WI38 (cell line): ENCODE results near the gene CAMSAP1.

Experiments
- H3K4me3 ChIP-seq: 2 replicates; pipeline ENCODE4 v1.5.1; 2011; ENCODE audit warnings: low read depth, mild to moderate bottlenecking, control low read depth, low read length
- TF ChIP-seq, protein P1 (sequence below): IDR thresholded peaks from 2 replicates; pipeline ENCODE4 v1.5.1; 2012; ENCODE audit warnings: low read depth, mild to moderate bottlenecking, control low read depth, low read length

Gene CAMSAP1

DNA sequence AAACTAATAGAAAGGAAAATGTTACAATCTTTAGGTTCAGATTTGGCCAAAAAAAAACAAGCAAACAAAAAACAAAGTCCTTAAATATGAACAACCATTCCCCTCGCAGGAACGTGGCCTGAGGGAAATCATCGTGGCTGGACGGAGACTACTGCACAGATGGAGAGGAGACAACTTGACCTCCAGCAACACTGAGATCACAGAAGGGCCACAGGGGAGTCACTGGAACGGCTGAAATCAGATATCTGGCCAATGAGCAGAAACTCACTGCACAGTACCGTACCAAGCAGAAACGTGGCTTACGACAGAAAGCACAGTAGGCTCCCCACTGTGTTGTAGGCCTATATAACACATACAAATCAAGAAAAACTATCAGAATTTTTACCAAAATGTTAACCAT, 27.7 kb downstream of the CAMSAP1 start:
- no peak overlapping the region for H3K4me3 ChIP-seq
- TF ChIP-seq, protein P1, sequence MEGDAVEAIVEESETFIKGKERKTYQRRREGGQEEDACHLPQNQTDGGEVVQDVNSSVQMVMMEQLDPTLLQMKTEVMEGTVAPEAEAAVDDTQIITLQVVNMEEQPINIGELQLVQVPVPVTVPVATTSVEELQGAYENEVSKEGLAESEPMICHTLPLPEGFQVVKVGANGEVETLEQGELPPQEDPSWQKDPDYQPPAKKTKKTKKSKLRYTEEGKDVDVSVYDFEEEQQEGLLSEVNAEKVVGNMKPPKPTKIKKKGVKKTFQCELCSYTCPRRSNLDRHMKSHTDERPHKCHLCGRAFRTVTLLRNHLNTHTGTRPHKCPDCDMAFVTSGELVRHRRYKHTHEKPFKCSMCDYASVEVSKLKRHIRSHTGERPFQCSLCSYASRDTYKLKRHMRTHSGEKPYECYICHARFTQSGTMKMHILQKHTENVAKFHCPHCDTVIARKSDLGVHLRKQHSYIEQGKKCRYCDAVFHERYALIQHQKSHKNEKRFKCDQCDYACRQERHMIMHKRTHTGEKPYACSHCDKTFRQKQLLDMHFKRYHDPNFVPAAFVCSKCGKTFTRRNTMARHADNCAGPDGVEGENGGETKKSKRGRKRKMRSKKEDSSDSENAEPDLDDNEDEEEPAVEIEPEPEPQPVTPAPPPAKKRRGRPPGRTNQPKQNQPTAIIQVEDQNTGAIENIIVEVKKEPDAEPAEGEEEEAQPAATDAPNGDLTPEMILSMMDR = no peak

DNA sequence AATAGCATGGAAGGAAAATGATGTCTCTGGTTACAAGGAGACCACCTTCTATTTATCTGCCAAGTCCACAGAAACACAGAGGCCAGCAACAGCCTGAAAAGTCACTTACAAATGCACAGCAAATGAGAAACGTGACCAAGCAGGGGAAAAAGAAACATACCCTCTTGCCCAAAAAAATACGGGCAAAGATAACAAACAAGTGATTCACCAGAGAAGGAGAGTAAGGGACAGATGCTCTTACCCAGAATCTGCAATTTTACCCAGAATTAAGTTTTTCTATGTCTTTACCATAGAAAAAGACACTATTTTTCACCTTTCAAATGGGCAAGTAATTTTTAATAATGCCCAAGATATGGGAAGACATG, 28.1 kb downstream of the CAMSAP1 start:
- TF ChIP-seq, protein P1 = no peak
- H3K4me3 ChIP-seq = no peak overlapping the region

DNA sequence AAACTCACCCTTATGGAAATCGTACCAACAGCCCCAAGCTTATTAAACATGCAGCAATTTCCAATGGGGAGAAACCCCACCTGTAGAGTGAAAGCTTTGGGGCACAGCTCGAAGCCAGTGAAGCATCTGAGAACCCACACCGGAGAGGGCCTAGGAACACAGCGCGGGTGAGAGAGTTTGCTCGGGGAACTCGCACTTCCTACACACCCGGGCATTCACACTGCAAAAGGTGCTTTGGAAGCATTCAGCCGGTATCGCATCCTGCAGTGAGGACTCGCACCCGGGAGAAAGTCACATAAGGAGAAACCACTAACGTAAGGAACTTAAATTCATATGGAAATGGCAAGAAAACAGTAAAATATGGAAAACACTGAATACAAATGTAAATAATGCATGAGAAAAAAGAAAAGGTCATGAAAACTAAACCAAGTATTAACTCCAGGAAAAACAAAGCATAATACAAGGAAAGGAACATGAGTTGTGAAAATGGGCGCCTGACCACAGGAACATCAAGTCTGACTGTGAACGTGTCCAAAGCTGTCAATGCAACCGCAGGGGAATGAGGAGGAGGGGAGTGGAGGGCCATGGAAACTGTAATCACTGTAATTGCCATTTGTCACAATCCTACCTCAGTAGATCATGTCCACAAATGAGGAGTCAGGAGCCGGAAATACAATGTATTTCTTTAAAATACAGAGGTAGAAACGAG, 28.7 kb downstream of the CAMSAP1 start:
- H3K4me3 ChIP-seq = no peak overlapping the region
- TF ChIP-seq, protein P1 = no peak

DNA sequence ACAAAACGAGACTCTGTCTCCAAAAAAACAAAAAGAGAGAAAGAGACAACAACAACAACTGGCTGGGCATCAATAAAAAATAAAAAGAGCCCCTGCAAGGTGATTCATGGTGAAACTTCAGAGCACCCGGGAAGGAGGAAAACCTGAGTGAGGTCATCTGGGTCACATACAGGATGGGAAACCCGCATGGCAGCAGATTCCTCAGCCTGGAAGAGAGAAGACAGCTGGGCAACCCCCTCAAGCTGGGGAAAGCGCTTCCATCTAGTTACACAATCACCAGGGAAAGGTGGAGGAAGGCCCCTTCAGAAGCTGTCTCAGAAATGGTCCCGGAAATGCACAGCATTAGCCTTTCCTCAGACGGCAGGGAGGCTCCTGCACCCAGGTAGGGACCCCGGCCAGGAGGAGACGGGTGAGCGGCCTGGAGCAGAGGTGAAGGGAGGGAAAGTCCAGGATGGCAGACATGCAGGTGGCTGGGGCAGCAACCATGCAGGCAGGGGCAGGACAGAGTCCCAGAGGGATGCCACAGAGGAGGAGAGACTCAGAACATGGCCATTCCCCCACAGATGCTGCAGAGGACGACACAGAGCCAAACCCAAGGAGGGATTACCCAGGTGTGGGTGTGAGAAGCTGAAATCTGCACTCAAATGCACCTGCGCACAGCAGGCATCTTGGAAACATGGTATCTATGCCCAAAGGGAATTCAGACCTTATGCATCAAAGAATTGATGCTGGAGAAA, 29.4 kb downstream of the CAMSAP1 start:
- no peak overlapping the region for H3K4me3 ChIP-seq
- TF ChIP-seq, protein P1 = no peak

DNA sequence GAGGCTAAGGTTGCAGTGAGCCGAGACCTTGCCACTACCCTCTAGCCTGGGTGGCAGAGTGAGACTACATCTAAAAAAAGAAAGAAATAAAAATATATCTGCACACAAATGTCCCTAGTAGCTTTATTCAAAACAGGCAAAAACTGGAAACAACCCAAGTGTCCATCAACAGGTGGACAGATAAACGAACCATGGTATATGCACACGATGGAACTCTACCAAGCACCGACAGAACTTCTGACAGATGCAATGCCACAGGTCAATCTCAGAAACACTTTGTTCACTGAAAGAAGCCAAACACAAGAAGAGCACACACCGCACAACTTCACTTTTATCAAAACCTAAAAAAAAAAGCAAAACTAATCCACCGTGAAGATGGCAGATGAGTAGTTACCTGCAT, 30.4 kb downstream of the CAMSAP1 start:
- TF ChIP-seq, protein P1 = no peak
- H3K4me3 ChIP-seq = no peak overlapping the region

DNA sequence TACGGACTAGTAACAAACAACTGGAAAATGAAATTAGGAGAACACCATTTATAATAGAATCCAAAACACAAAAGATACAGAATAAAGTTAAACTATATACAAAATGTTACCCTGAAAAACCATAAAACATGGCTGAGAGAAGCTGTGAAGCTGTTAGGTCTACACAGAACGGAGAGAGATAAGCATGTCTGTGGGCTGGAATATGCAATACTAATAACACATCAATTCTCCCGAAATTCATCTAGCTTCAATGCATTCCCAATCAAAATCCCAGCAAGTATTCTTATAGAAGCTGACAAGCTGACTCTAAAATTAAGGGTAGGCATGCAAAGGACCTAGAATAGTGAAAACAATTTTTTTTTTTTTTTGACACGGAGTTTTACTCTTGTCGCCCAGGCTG, 32.5 kb downstream of the CAMSAP1 start:
- TF ChIP-seq, protein P1 = no peak
- H3K4me3 ChIP-seq = no peak overlapping the region

DNA sequence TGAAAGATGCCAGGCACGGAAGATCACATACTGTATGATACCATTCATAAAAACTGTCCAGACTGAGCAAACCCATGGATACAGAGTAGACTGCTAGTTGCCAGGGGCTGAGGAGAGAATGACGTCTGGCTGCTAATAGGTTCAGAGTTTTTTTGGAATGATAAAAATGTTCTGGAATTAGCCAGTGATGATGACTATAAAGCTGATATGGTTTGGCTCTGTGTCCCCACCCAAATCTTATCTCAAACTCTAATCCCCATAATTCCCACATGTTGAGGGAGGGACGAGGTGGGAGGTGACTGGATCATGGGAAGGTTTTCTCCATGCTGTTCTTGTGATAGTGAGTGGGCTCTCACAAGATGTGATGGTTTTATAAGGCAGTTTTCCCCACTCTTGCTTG, 37.4 kb downstream of the CAMSAP1 start:
- TF ChIP-seq, protein P1 = no peak
- H3K4me3 ChIP-seq = no peak overlapping the region
